HT1080 (cell line): ENCODE data around the gene TIMM17A. TPM values are rescaled to one million over a fixed set of nuclear protein-coding genes. Genes with fewer than 3 reads are reported as not detected.

Experiments used
- DNase-seq: peaks from one replicate; pipeline ENCODE4 v3.0.0-alpha.2; 2015; ENCODE audit warnings: low read depth
- total RNA-seq: library from RNA; depleted of rRNA; stranded (reverse); fragments of >200 nt; shearing (Covaris generic); gene quantifications from 2 replicates; pipeline ENCODE4 v1.2.3, GENCODE V29; 2014

Gene TIMM17A
- total RNA-seq, 1 experiment from 2014 or later = 99.3 TPM

GRCh38 chr1:201982623-201983379 lies 27.5 kb downstream of the TIMM17A start, which contains the start of gene RNPEP:
RNPEP (plus strand) TSS chr1:201982648; CDS start chr1:201982667, 19 bp downstream.
- DNase-seq = peak; percentile 79

GRCh38 chr1:201983380-201983805 lies 28.1 kb downstream of the TIMM17A start:
- no peak for DNase-seq

- DNase-seq = no peak
Measured at GRCh38 chr1:201984446-201984845, 29.1 kb downstream of the TIMM17A start.

- no peak for DNase-seq
Measured at GRCh38 chr1:201985355-201985754, 30.1 kb downstream of the TIMM17A start.

- no peak for DNase-seq
Measured at GRCh38 chr1:201988601-201989000, 33.3 kb downstream of the TIMM17A start.

GRCh38 chr1:201989354-201990128 lies 34.2 kb downstream of the TIMM17A start:
- no peak for DNase-seq

- no peak for DNase-seq
Measured at GRCh38 chr1:201990427-201990826, 35.1 kb downstream of the TIMM17A start.

- peak; percentile 41 for DNase-seq
Measured at GRCh38 chr1:201999625-202000238, 44.4 kb downstream of the TIMM17A start.

- no peak for DNase-seq
Measured at GRCh38 chr1:202002507-202002906, 47.2 kb downstream of the TIMM17A start.

GRCh38 chr1:202004711-202005110 lies 49.4 kb downstream of the TIMM17A start:
- DNase-seq = no peak

- DNase-seq = no peak
Measured at GRCh38 chr1:202005958-202006357, 50.7 kb downstream of the TIMM17A start.

- DNase-seq = no peak
Measured at GRCh38 chr1:202007304-202007703, 52.0 kb downstream of the TIMM17A start.

- no peak for DNase-seq
Measured at GRCh38 chr1:202007805-202008489, 52.6 kb downstream of the TIMM17A start.

GRCh38 chr1:202009326-202010179 lies 54.2 kb downstream of the TIMM17A start:
- peak; percentile 52 for DNase-seq

GRCh38 chr1:202010180-202011015 lies 55.1 kb downstream of the TIMM17A start, which contains the start of gene ELF3:
ELF3 (plus strand) TSS chr1:202010587; CDS start chr1:202011137, 550 bp downstream.
- DNase-seq = no peak

- DNase-seq = no peak
Measured at GRCh38 chr1:202011994-202012393, 56.7 kb downstream of the TIMM17A start.

- DNase-seq = no peak
Measured at GRCh38 chr1:202012544-202013478, 57.5 kb downstream of the TIMM17A start.

- no peak for DNase-seq
Measured at GRCh38 chr1:202013603-202014002, 58.3 kb downstream of the TIMM17A start.
